Erythroblast (primary cell): ENCODE measurements around the gene GRK6.

Experiments
- GATA1 ChIP-seq: IDR thresholded peaks from 2 replicates; pipeline ENCODE4 v1.6.1; 2011; ENCODE audit warnings: low read depth, mild to moderate bottlenecking, control low read depth, low read length, moderate library complexity
- POLR2A ChIP-seq: IDR thresholded peaks from 2 replicates; pipeline ENCODE4 v1.6.1; 2011; ENCODE audit warnings: mild to moderate bottlenecking, low read length

- TF ChIP-seq POLR2A (no peak), GATA1 (no peak)
Measured at GRCh38 chr5:177456976-177457851, 30.7 kb downstream of the GRK6 start.
